GM18867 (cell line): Measurements from ENCODE around the gene METTL26.
A peak's percentile ranks its signal among the peaks of the same experiment; 100 is the strongest.

Experiments
- ATAC-seq: cut with Tn5 transposase; IDR thresholded peaks from one replicate; pipeline ENCODE4 v1.9.1; 2021; ENCODE audit warnings: mild to moderate bottlenecking, moderate library complexity; ENCODE audit not compliant: unreplicated experiment

The METTL26 gene

GRCh38 chr16:636206-637080, at the start of gene METTL26:
METTL26 (minus strand) TSS chr16:636305; CDS start chr16:636290, 15 bp downstream.
- ATAC-seq = peak; percentile 72

- no peak for ATAC-seq
Measured at GRCh38 chr16:684961-685696, 49.0 kb upstream of the METTL26 start.

GRCh38 chr16:684071-684794, 48.1 kb upstream of the METTL26 start, which contains the start of gene JMJD8:
JMJD8 (minus strand) TSS chr16:684334; CDS start chr16:684319, 15 bp downstream.
- ATAC-seq = peak; percentile 68

GRCh38 chr16:683396-684070, 47.4 kb upstream of the METTL26 start:
- ATAC-seq = no peak

- no peak for ATAC-seq
Measured at GRCh38 chr16:682493-683395, 46.6 kb upstream of the METTL26 start.

- ATAC-seq = no peak
Measured at GRCh38 chr16:681746-682427, 45.8 kb upstream of the METTL26 start.

- ATAC-seq = no peak
Measured at GRCh38 chr16:680967-681745, 45.1 kb upstream of the METTL26 start.

- ATAC-seq = no peak
Measured at GRCh38 chr16:680625-680945, 44.5 kb upstream of the METTL26 start.

GRCh38 chr16:679814-680624, 43.9 kb upstream of the METTL26 start, which contains the start of gene STUB1:
STUB1 (plus strand) TSS chr16:680410; CDS start chr16:680526, 116 bp downstream.
- ATAC-seq = peak; percentile 31

GRCh38 chr16:678858-679813, 43.0 kb upstream of the METTL26 start:
- no peak for ATAC-seq

- ATAC-seq = no peak
Measured at GRCh38 chr16:678209-678857, 42.2 kb upstream of the METTL26 start.

- no peak for ATAC-seq
Measured at GRCh38 chr16:677316-678190, 41.4 kb upstream of the METTL26 start.

GRCh38 chr16:676913-677312, 40.8 kb upstream of the METTL26 start:
- ATAC-seq = no peak

GRCh38 chr16:676565-676902, 40.4 kb upstream of the METTL26 start:
- ATAC-seq = no peak
